OCI-LY1 (cell line): ENCODE measurements around the gene TF.

ENCODE experiments used
- EZH2 ChIP-seq: fragments of 200-600 bp; sonication (generic), shearing (Covaris generic); IDR thresholded peaks from 2 replicates; pipeline ENCODE4 v1.8.0; 2017; ENCODE audit warnings: borderline replicate concordance, mixed run types, mild to moderate bottlenecking, antibody characterized with exemption, low read length, moderate library complexity, mixed read lengths
- TF ChIP-seq, protein P1 (sequence below): fragments of 200-600 bp; sonication (generic), shearing (Covaris generic); IDR thresholded peaks from 2 replicates; pipeline ENCODE4 v1.5.1; 2017; ENCODE audit warnings: mild to moderate bottlenecking, antibody characterized with exemption, low read length, moderate library complexity, mixed read lengths

DNA sequence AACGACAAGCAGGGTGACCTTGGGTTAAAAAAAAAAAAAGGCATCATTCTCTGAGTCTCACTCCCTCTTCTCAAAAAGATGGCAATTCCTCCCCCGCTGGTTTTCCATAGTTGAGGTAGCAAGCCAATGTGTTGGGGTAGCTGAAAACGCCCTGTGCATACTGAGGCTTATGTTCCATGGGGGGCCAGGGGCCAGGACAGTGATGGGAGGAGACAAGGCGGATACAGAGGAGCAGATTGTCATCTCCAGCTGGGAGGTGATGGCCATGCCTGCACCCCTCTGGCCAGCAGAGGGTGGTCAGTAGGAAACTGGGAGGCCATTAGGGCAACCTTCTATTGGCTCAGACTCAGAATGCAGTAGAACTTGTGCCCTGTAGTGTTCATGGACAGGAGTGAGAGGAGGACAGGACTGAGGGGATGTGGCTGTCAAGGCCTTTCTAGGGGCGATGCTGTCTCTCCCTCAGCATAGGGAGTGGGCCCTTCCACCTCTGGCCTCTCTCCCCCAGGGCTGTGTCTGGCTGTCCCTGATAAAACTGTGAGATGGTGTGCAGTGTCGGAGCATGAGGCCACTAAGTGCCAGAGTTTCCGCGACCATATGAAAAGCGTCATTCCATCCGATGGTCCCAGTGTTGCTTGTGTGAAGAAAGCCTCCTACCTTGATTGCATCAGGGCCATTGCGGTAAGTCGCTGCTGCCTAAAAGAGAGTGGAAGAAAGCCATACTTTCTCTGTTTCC is 1.9 kb downstream of the TF start:
- TF ChIP-seq, protein P1, sequence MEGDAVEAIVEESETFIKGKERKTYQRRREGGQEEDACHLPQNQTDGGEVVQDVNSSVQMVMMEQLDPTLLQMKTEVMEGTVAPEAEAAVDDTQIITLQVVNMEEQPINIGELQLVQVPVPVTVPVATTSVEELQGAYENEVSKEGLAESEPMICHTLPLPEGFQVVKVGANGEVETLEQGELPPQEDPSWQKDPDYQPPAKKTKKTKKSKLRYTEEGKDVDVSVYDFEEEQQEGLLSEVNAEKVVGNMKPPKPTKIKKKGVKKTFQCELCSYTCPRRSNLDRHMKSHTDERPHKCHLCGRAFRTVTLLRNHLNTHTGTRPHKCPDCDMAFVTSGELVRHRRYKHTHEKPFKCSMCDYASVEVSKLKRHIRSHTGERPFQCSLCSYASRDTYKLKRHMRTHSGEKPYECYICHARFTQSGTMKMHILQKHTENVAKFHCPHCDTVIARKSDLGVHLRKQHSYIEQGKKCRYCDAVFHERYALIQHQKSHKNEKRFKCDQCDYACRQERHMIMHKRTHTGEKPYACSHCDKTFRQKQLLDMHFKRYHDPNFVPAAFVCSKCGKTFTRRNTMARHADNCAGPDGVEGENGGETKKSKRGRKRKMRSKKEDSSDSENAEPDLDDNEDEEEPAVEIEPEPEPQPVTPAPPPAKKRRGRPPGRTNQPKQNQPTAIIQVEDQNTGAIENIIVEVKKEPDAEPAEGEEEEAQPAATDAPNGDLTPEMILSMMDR = no peak
- TF ChIP-seq EZH2 = no peak
